Measurements from ENCODE around the gene TFDP1. TPM values are rescaled to one million over a fixed set of nuclear protein-coding genes. Genes with fewer than 3 reads are reported as not detected.

TFDP1 gene
- polyA plus RNA-seq, 1 experiment = 99.8 TPM

DNA sequence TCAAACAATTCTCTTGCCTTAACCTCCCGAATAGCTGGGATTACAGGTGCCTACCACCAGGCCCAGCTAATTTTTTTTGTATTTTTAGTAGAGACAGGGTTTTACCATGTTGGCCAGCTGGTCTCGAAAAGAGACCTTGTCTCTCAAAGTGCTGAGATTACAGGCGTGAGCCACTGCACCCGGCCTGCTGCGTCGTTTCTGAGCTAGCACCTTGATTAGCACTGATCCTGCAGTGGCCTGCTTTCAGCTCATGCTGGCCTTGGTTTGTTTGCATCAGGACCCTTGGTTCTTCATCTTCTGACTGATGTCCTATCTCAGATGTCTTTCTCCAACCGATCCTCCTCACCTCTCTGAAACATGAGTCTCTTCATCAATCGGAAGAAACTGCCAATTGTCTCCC lies 4.9 kb upstream of the TFDP1 start:
- DNase-seq (ENCODE audit: low read depth) = no peak
- Histone ChIP-seq H3K27me3 (ENCODE audit: control insufficient read depth, insufficient read depth, low read length) (no peaks in the 10 kb centered on the region), H3K36me3 (ENCODE audit: control insufficient read depth, insufficient read depth, low read length) (no peaks in the 10 kb centered on the region), H3K4me3 (ENCODE audit: low read depth, low read length) (no peak overlapping the region)
- TF ChIP-seq, protein P1, sequence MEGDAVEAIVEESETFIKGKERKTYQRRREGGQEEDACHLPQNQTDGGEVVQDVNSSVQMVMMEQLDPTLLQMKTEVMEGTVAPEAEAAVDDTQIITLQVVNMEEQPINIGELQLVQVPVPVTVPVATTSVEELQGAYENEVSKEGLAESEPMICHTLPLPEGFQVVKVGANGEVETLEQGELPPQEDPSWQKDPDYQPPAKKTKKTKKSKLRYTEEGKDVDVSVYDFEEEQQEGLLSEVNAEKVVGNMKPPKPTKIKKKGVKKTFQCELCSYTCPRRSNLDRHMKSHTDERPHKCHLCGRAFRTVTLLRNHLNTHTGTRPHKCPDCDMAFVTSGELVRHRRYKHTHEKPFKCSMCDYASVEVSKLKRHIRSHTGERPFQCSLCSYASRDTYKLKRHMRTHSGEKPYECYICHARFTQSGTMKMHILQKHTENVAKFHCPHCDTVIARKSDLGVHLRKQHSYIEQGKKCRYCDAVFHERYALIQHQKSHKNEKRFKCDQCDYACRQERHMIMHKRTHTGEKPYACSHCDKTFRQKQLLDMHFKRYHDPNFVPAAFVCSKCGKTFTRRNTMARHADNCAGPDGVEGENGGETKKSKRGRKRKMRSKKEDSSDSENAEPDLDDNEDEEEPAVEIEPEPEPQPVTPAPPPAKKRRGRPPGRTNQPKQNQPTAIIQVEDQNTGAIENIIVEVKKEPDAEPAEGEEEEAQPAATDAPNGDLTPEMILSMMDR (IDR thresholded peaks at IDR 0.05; ENCODE audit: insufficient read depth, low read depth, low read length) = no peak
- ChIA-PET POLR2A (interaction anchor here (0.6 kb wide), 1 partner anchor 169 kb away, joined by 3 read pairs; no protein-coding TSS in a partner anchor), CTCF (interaction anchor here (0.8 to 1.1 kb wide), 2 partner anchors 10 to 17 kb away, joined by 3 to 4 read pairs; no protein-coding TSS in a partner anchor)

DNA sequence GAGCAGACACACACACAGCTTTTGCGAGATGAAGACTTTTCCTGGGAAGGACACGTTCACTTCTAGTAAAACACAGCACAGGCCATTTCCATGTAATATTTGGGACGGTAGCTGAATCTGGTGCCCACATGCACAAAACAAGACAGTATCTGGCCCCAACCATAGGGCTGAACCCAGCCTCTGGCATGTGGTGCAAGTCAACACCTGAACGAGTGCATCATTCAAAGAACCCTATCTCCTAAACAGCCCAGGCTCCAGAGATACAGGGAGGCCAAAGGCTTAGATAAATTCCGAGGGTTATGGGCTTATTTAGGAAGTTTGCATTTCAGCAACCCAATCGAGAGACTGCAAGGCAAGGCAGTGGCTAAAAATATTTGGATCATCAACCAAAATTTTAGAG lies 2.7 kb upstream of the TFDP1 start:
- ChIA-PET CTCF (no interaction called here), POLR2A (no interaction called here)
- no peaks in the 10 kb centered on the region for H3K27me3 ChIP-seq (ENCODE audit: control insufficient read depth, insufficient read depth, low read length)
- DNase-seq (ENCODE audit: low read depth) = no peak
- no peak overlapping the region for H3K4me3 ChIP-seq (ENCODE audit: low read depth, low read length)
- peaks cover 4% of the 10 kb centered on the region for H3K36me3 ChIP-seq (ENCODE audit: control insufficient read depth, insufficient read depth, low read length)
- TF ChIP-seq, protein P1 (IDR thresholded peaks at IDR 0.05; ENCODE audit: insufficient read depth, low read depth, low read length) = no peak

DNA sequence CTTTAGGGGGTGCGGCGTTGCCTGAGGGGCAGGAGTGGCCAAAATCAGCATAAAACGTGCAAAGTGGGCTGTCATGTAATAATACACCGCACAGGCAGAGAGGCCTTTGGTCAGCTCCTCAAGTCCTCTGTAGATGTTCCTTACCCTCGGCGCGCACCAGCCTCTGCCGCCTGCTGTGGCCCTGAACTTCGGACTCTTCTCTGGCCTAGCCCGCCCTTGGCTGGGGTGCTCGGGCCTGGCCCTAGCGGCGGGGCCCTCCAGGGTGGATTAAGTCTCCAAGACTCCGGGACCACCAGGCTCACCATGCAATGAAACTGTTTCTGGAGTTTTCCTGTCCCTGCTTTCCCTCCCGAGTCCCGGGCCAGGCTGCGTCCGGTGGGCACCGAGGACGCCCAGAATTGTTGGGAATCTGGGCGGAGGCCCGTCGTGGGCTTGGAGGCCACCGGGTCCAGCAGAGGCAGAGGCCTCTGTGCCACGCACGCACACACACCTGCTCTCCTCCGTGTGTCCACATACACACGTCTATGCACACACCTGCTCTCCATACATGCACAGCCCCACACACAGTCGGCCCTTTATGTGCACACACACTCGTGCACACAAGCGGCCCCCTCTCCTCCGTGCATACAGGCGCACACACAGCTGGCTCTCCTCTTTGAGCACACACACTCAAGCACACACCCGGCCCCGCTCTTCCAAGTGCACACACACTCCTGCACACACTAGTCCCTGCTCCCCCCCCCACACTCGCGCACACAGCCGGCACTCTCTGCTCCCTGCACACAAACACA lies 1.5 kb upstream of the TFDP1 start:
- TF ChIP-seq, protein P1 (IDR thresholded peaks at IDR 0.05; ENCODE audit: insufficient read depth, low read depth, low read length) = no peak
- POLR2A ChIA-PET = no interaction called here
- Histone ChIP-seq H3K4me3 (ENCODE audit: low read depth, low read length) (no peak overlapping the region), H3K27me3 (ENCODE audit: control insufficient read depth, insufficient read depth, low read length) (no peaks in the 10 kb centered on the region), H3K36me3 (ENCODE audit: control insufficient read depth, insufficient read depth, low read length) (peaks cover 7% of the 10 kb centered on the region)
- CTCF ChIA-PET = no interaction called here
- no peak for DNase-seq (ENCODE audit: low read depth)

DNA sequence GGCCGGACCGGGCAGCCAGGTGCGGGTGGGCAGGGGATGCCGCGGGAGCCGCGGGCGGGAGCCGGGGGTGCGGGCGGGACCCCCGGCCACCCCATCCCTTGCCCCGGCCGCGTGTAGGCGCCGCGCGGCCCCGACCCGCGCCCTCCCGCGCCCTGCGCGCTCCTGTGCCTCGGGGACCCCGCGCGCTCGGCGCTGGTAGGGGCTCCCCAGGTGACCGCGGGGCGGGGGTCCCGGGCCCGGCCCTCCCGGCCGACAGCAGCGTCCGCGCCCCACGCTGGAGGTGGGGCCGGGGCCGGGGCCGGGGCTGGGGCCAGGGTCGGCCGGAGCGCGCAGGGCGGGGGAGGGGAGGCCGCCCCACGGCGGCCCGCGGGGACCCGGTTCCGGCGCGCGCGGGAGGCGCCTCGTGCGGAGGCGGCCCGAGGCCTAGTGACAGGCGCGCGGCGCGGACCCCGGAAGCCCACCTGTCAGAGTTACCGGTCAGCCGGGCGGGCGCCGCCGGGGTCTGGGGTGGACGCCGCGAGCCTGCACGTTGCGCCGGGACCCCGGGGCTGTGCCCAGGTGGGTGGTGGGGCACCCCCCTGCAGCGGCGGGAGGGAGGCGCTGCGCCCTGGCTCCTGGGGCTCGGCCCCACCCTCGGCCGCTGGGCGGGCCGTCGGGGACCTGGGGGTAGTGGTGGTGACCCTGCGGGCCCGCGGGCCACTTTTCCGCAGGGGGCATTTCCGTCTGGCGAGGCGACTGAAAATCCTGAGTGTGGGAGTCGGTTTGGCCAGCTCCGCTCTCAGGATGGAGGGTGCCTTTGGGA lies 518 bp downstream of the TFDP1 start:
- DNase-seq (ENCODE audit: low read depth) = no peak
- no peaks in the 10 kb centered on the region for H3K27me3 ChIP-seq (ENCODE audit: control insufficient read depth, insufficient read depth, low read length)
- H3K36me3 ChIP-seq (ENCODE audit: control insufficient read depth, insufficient read depth, low read length) = peaks cover 13% of the 10 kb centered on the region
- ChIA-PET POLR2A (no interaction called here), CTCF (no interaction called here)
- peak overlapping the region; percentile 60 for H3K4me3 ChIP-seq (ENCODE audit: low read depth, low read length)
- TF ChIP-seq, protein P1 (IDR thresholded peaks at IDR 0.05; ENCODE audit: insufficient read depth, low read depth, low read length) = no peak

DNA sequence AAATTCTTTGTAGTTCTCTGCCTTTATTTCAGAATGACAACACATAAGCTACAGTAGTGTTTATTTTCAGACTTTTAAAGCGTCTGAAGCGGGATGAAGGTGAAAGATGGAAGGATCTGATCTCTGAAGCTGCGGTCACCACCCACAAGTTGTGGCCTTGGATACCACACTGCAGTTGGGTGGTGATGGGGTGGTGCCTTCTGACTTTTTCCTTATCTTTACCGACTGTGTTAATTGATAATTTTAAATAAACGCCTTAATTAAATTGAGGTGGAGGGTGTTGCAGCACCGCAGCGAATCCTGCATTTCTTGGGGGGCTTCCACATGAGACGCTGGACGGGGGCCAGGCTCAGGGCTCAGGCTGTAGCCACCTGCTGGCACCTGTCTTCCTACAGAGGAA lies 1.3 kb downstream of the TFDP1 start:
- H3K36me3 ChIP-seq (ENCODE audit: control insufficient read depth, insufficient read depth, low read length) = peaks cover 13% of the 10 kb centered on the region
- TF ChIP-seq, protein P1 (IDR thresholded peaks at IDR 0.05; ENCODE audit: insufficient read depth, low read depth, low read length) = no peak
- ChIA-PET CTCF (no interaction called here), POLR2A (no interaction called here)
- H3K27me3 ChIP-seq (ENCODE audit: control insufficient read depth, insufficient read depth, low read length) = no peaks in the 10 kb centered on the region
- no peak for DNase-seq (ENCODE audit: low read depth)
- peak overlapping the region; percentile 60 for H3K4me3 ChIP-seq (ENCODE audit: low read depth, low read length)
